GM12878 (cell line): Measurements from ENCODE around the gene FGFBP1. TPM values are rescaled to one million over a fixed set of nuclear protein-coding genes. Genes with fewer than 3 reads are reported as not detected.

Experiments
- ATAC-seq: fragments of 200-7000 bp; cut with Tn5 transposase; 3 replicates; pipeline ENCODE4 v1.9.1; 2020; ENCODE audit warnings: mild to moderate bottlenecking, moderate library complexity
- BruUV-seq: library from RNA; stranded (reverse); fragments of 400-500 nt; replicated peaks from 2 replicates; lab custom pipeline; 2021; lab: Mats Ljungman, UMichigan
- CTCF ChIA-PET: fragments of 300-600 bp; sonication (Branson Sonifier 250); formaldehyde crosslinking; extraction: SDS; loops from one replicate; lab custom pipeline; 2021; ENCODE audit warnings: inconsistent platforms; lab: Yijun Ruan, JAX
- POLR2A ChIA-PET: fragments of 350-600 bp; formaldehyde crosslinking; extraction: SDS; loops from one replicate; lab custom pipeline; 2021; ENCODE audit warnings: inconsistent platforms; lab: Charles Lee
- RAD21 ChIA-PET: fragments of 300-600 bp; sonication (Branson Sonifier 250); formaldehyde crosslinking; loops from one replicate; lab custom pipeline; 2023; ENCODE audit warnings: antibody characterized with exemption; ENCODE audit not compliant: unreplicated experiment; lab: Charles Lee
- SMC1A ChIA-PET: fragments of 300-600 bp; sonication (Branson Sonifier 250); formaldehyde crosslinking; loops from one replicate; lab custom pipeline; 2023; ENCODE audit not compliant: unreplicated experiment, uncharacterized antibody; lab: Charles Lee
- DNase-seq: peaks from one replicate; pipeline ENCODE4 v3.0.0-alpha.2; 2011; ENCODE audit warnings: low read depth, low spot score
- FAIRE-seq: peaks from 3 replicates; lab custom pipeline; 2011; peaks lifted over from hg19 to GRCh38; lab: Jason Lieb, UNC
- H2AFZ ChIP-seq: 2 replicates; pipeline ENCODE4 v1.6.0; 2011; ENCODE audit warnings: low read depth, low read length, control low read depth; ENCODE audit not compliant: control insufficient read depth
- H3K27ac ChIP-seq: 2 replicates; pipeline ENCODE4 v1.5.1; 2011; ENCODE audit warnings: control low read depth; ENCODE audit not compliant: control insufficient read depth, insufficient read depth
- H3K27me3 ChIP-seq, 2 experiments: replicated peaks in 1 of 2; 2 replicates each; pipeline versions ENCODE4 v1.6.0 to v1.6.1; 2011; ENCODE audit warnings: low read length in 1 of 2; ENCODE audit not compliant: control insufficient read depth in 2 of 2, insufficient read depth in 2 of 2
- H3K36me3 ChIP-seq, 2 experiments: 2 replicates each; pipeline ENCODE4 v1.5.1; 2011; ENCODE audit warnings: low read length in 1 of 2; ENCODE audit not compliant: control insufficient read depth in 2 of 2, insufficient read depth in 2 of 2
- H3K4me1 ChIP-seq: 2 replicates; pipeline ENCODE4 v1.6.1; 2011; ENCODE audit warnings: mild to moderate bottlenecking, low read length, moderate library complexity, mixed read lengths; ENCODE audit not compliant: control insufficient read depth, insufficient read depth
- H3K4me2 ChIP-seq: 2 replicates; pipeline ENCODE4 v1.6.0; 2011; ENCODE audit warnings: control low read depth; ENCODE audit not compliant: control insufficient read depth, insufficient read depth
- H3K4me3 ChIP-seq: fragments of 200-600 bp; sonication (generic); 2 replicates; pipeline ENCODE4 v1.5.1; 2016
- H3K79me2 ChIP-seq: 2 replicates; pipeline ENCODE4 v1.6.0; 2011; ENCODE audit warnings: low read length; ENCODE audit not compliant: control insufficient read depth, insufficient read depth
- H3K9ac ChIP-seq: 2 replicates; pipeline ENCODE4 v1.8.0; 2011; ENCODE audit warnings: low read length, control low read depth, mixed read lengths; ENCODE audit not compliant: control insufficient read depth, insufficient read depth
- H3K9me3 ChIP-seq: replicated peaks from 3 replicates; pipeline ENCODE4 v1.5.1; 2011; ENCODE audit warnings: mild to moderate bottlenecking, low read length; ENCODE audit not compliant: control insufficient read depth, insufficient read depth
- H4K20me1 ChIP-seq: 2 replicates; pipeline ENCODE4 v1.6.0; 2011; ENCODE audit not compliant: control insufficient read depth, insufficient read depth
- WRNIP1 ChIP-seq: IDR thresholded peaks from 2 replicates; pipeline ENCODE4 v1.6.1; 2011; ENCODE audit warnings: low read depth, low read length, improper control_type of control experiment, borderline replicate concordance
- WGBS: methylation state at CpG from one replicate; pipeline ENCODE4 v1.1.6; 2016; ENCODE audit warnings: low lambda C conversion rate; ENCODE audit not compliant: insufficient replicate concordance, insufficient coverage; ENCODE audit errors: missing lambda C conversion rate; 5-methylcytosine and 5-hydroxymethylcytosine counted together
- in situ Hi-C: fragments of 300-500 bp; cut with MboI; formaldehyde crosslinking; loops from 9 replicates; pipeline ENCODE4 v1.14.3; 2018; ENCODE audit warnings: mixed read lengths
- intact Hi-C: fragments of 100-400 bp; cut with micrococcal nuclease; formaldehyde crosslinking; loops from one replicate; pipeline ENCODE4 v1.14.2; 2022; ENCODE audit not compliant: unreplicated experiment
- polyA plus RNA-seq, 11 experiments: library from polyadenylated mRNA; depleted of rRNA in 4 of 11; unstranded in 6 of 11; stranded (reverse) in 5 of 11; fragments of >200 nt; fragmentation: Nextera tagmentation in 4 of 11; fragmentation: Illumina TruSeq in 1 of 11; extraction: Ambion mirVana in 4 of 11; extraction: Trizol in 1 of 11; gene quantifications; 1 replicate in 1 of 11; 2 replicates in 10 of 11; pipeline versions ENCODE4 v1.2.1 to v1.2.3, GENCODE V29; 2011 to 2016; ENCODE audit warnings: inconsistent platforms in 2 of 11, missing spikeins in 2 of 11, low read depth in 1 of 11
- total RNA-seq, 4 experiments: library from RNA; depleted of rRNA in 3 of 4; stranded (reverse); fragments of >200 nt in 3 of 4; fragmentation: Illumina TruSeq in 1 of 4; extraction: Trizol in 1 of 4; gene quantifications; 2 replicates each; pipeline versions ENCODE4 v1.2.1 to v1.2.3, GENCODE V29; 2013 to 2021
- TF ChIP-seq, protein P1 (sequence below): fragments of 450-650 bp; IDR thresholded peaks from 2 replicates; pipeline ENCODE4 v1.6.1; 2016; ENCODE audit warnings: mild to moderate bottlenecking

The FGFBP1 gene
- total and polyA plus RNA-seq, 10 of the 15 experiments (the other 5 are each of a cell fraction or from before 2014, with no cell fraction given): 0.09 to 0.11 (median 0.09) TPM; not detected in 7

DNA sequence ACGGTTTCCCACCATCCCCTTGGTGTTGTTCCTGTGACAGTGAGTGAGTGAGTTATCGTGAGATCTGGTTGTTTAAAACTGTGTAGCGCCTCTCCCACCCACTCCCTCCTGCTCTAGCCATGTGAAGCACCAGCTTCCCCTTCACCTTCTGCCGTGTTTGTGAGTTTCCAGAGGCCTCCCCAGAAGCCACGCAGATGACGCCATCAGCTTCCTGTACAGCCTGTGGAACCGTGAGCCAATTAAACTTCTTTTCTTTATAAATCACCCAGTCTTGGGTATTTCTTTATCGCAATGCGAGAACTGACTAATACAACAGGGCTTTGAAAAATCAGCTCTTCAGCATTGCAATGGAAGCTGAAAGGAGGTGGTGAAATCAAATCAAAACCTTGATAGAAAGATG lies 50.0 kb downstream of the FGFBP1 start:
- no peak overlapping the region for H3K27ac ChIP-seq
- ATAC-seq (no peak), FAIRE-seq (no peak), DNase-seq (no peak)
- SMC1A ChIA-PET: interaction anchor here (0.7 to 2.0 kb wide), 4 partner anchors 9 to 413 kb away, joined by 3 to 5 read pairs (median 4); no protein-coding TSS in a partner anchor
- no peaks in the 10 kb centered on the region for H3K79me2 ChIP-seq
- no peaks in the 10 kb centered on the region for H3K27me3 ChIP-seq
- WGBS: 71% methylated on average over 9 of the region's 9 CpGs
- peaks cover 13% of the 10 kb centered on the region; the same call in 1 of the 2 replicates for H3K4me1 ChIP-seq
- in situ Hi-C loops: loop anchor here (5.0 to 10.0 kb wide), 2 partner anchors 66 to 114 kb away; no protein-coding TSS in a partner anchor
- peaks cover 2% of the 10 kb centered on the region; the same call in 1 of the 3 replicates for H3K9me3 ChIP-seq
- RAD21 ChIA-PET: interaction anchor here (0.6 to 2.9 kb wide), 3 partner anchors 25 to 68 kb away, joined by 3 to 13 read pairs (median 3); no protein-coding TSS in a partner anchor
- TF ChIP-seq, protein P1, sequence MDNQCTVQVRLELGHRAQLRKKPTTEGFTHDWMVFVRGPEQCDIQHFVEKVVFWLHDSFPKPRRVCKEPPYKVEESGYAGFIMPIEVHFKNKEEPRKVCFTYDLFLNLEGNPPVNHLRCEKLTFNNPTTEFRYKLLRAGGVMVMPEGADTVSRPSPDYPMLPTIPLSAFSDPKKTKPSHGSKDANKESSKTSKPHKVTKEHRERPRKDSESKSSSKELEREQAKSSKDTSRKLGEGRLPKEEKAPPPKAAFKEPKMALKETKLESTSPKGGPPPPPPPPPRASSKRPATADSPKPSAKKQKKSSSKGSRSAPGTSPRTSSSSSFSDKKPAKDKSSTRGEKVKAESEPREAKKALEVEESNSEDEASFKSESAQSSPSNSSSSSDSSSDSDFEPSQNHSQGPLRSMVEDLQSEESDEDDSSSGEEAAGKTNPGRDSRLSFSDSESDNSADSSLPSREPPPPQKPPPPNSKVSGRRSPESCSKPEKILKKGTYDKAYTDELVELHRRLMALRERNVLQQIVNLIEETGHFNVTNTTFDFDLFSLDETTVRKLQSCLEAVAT: no peak
- TF ChIP-seq WRNIP1: no peak
- no TSS peak for BruUV-seq
- POLR2A ChIA-PET: no interaction called here
- no peak overlapping the region for H3K9ac ChIP-seq
- H2AFZ ChIP-seq: no peak overlapping the region
- no peak overlapping the region for H3K4me3 ChIP-seq
- CTCF ChIA-PET: interaction anchor here (0.8 to 4.1 kb wide), 6 partner anchors 7 to 159 kb away, joined by 3 to 27 read pairs (median 14); no protein-coding TSS in a partner anchor
- no peak overlapping the region for H3K4me2 ChIP-seq
- intact Hi-C loops: no loop called here
- no peaks in the 10 kb centered on the region for H4K20me1 ChIP-seq
- no peaks in the 10 kb centered on the region for H3K36me3 ChIP-seq

Other genes with a start within 250 kb of the FGFBP1 start
- 0.11 TPM in 1 of 2 replicates, not detected in the other for gene BST1, start 235.7 kb downstream of the FGFBP1 start, total RNA-seq (2014; rRNA removed)
- gene BST1, start 235.7 kb downstream of the FGFBP1 start, total RNA-seq (2014; rRNA removed; fragmentation: Illumina TruSeq; extraction: Trizol): 0.31 TPM in 1 of 2 replicates, not detected in the other
- 0.31 and 0.32 TPM in 2 replicates for gene BST1, start 235.7 kb downstream of the FGFBP1 start, total RNA-seq (2021)
- gene BST1, start 235.7 kb downstream of the FGFBP1 start, polyA plus RNA-seq (2011; rRNA removed): 0.04 TPM in 1 of 2 replicates, not detected in the other
- gene BST1, start 235.7 kb downstream of the FGFBP1 start, polyA plus RNA-seq (2014; fragmentation: Illumina TruSeq; extraction: Trizol): 0.25 TPM in 1 of 2 replicates, not detected in the other
- under 1 TPM; 0.09 to 0.10 TPM for gene BST1, start 235.7 kb downstream of the FGFBP1 start, polyA plus RNA-seq (2014; fragmentation: Nextera tagmentation; extraction: Ambion mirVana)
- gene BST1, start 235.7 kb downstream of the FGFBP1 start, polyA plus RNA-seq (2014; rRNA removed): 0.08 TPM in 1 of 2 replicates, not detected in the other
- under 1 TPM; 0.11 to 0.42 TPM for gene BST1, start 235.7 kb downstream of the FGFBP1 start, polyA plus RNA-seq (2016; fragmentation: Nextera tagmentation; extraction: Ambion mirVana)
- gene CD38, start 160.4 kb downstream of the FGFBP1 start, total RNA-seq (2014; rRNA removed): 9.0 and 13.0 TPM in 2 replicates
- 11.9 TPM in 2 replicates for gene CD38, start 160.4 kb downstream of the FGFBP1 start, total RNA-seq (2014; rRNA removed; fragmentation: Illumina TruSeq; extraction: Trizol)
- 18.0 and 19.0 TPM in 2 replicates for gene CD38, start 160.4 kb downstream of the FGFBP1 start, total RNA-seq (2021)
- 38.3 and 39.8 TPM in 2 replicates for gene CD38, start 160.4 kb downstream of the FGFBP1 start, polyA plus RNA-seq (2011; rRNA removed)
- 12.4 and 20.4 TPM in 2 replicates for gene CD38, start 160.4 kb downstream of the FGFBP1 start, polyA plus RNA-seq (2014; fragmentation: Illumina TruSeq; extraction: Trizol)
- gene CD38, start 160.4 kb downstream of the FGFBP1 start, polyA plus RNA-seq (2014; fragmentation: Nextera tagmentation; extraction: Ambion mirVana): 1 to 10 TPM; 3.5 to 4.8 TPM
- 11.9 and 13.0 TPM in 2 replicates for gene CD38, start 160.4 kb downstream of the FGFBP1 start, polyA plus RNA-seq (2014; rRNA removed)
- 10 to 100 TPM; 16.0 to 19.4 TPM for gene CD38, start 160.4 kb downstream of the FGFBP1 start, polyA plus RNA-seq (2016; fragmentation: Nextera tagmentation; extraction: Ambion mirVana)
- not detected in 2 replicates for gene FGFBP2, start 24.4 kb upstream of the FGFBP1 start, total RNA-seq (2014; rRNA removed)
- not detected in 2 replicates for gene FGFBP2, start 24.4 kb upstream of the FGFBP1 start, total RNA-seq (2014; rRNA removed; fragmentation: Illumina TruSeq; extraction: Trizol)
- gene FGFBP2, start 24.4 kb upstream of the FGFBP1 start, total RNA-seq (2021): not detected in 2 replicates
- 0.23 and 0.46 TPM in 2 replicates for gene FGFBP2, start 24.4 kb upstream of the FGFBP1 start, polyA plus RNA-seq (2011; rRNA removed)
- not detected in 2 replicates for gene FGFBP2, start 24.4 kb upstream of the FGFBP1 start, polyA plus RNA-seq (2014; fragmentation: Illumina TruSeq; extraction: Trizol)
- gene FGFBP2, start 24.4 kb upstream of the FGFBP1 start, polyA plus RNA-seq (2014; fragmentation: Nextera tagmentation; extraction: Ambion mirVana): not detected
- 0.11 TPM in 1 of 2 replicates, not detected in the other for gene FGFBP2, start 24.4 kb upstream of the FGFBP1 start, polyA plus RNA-seq (2014; rRNA removed)
- not detected for gene FGFBP2, start 24.4 kb upstream of the FGFBP1 start, polyA plus RNA-seq (2016; fragmentation: Nextera tagmentation; extraction: Ambion mirVana)
- gene PROM1, start 145.3 kb upstream of the FGFBP1 start, total RNA-seq (2014; rRNA removed): not detected in 2 replicates
- not detected in 2 replicates for gene PROM1, start 145.3 kb upstream of the FGFBP1 start, total RNA-seq (2014; rRNA removed; fragmentation: Illumina TruSeq; extraction: Trizol)
- 0.08 TPM in 1 of 2 replicates, not detected in the other for gene PROM1, start 145.3 kb upstream of the FGFBP1 start, total RNA-seq (2021)
- 0.12 TPM in 1 of 2 replicates, not detected in the other for gene PROM1, start 145.3 kb upstream of the FGFBP1 start, polyA plus RNA-seq (2011; rRNA removed)
- not detected in 2 replicates for gene PROM1, start 145.3 kb upstream of the FGFBP1 start, polyA plus RNA-seq (2014; fragmentation: Illumina TruSeq; extraction: Trizol)
- under 1 TPM in 1 of 2 experiments, not detected in 1; 0.31 TPM for gene PROM1, start 145.3 kb upstream of the FGFBP1 start, polyA plus RNA-seq (2014; fragmentation: Nextera tagmentation; extraction: Ambion mirVana)
- 0.18 TPM in 1 of 2 replicates, not detected in the other for gene PROM1, start 145.3 kb upstream of the FGFBP1 start, polyA plus RNA-seq (2014; rRNA removed)
- gene PROM1, start 145.3 kb upstream of the FGFBP1 start, polyA plus RNA-seq (2016; fragmentation: Nextera tagmentation; extraction: Ambion mirVana): not detected